Measurements from ENCODE around the gene SOX8.

The SOX8 gene

DNA sequence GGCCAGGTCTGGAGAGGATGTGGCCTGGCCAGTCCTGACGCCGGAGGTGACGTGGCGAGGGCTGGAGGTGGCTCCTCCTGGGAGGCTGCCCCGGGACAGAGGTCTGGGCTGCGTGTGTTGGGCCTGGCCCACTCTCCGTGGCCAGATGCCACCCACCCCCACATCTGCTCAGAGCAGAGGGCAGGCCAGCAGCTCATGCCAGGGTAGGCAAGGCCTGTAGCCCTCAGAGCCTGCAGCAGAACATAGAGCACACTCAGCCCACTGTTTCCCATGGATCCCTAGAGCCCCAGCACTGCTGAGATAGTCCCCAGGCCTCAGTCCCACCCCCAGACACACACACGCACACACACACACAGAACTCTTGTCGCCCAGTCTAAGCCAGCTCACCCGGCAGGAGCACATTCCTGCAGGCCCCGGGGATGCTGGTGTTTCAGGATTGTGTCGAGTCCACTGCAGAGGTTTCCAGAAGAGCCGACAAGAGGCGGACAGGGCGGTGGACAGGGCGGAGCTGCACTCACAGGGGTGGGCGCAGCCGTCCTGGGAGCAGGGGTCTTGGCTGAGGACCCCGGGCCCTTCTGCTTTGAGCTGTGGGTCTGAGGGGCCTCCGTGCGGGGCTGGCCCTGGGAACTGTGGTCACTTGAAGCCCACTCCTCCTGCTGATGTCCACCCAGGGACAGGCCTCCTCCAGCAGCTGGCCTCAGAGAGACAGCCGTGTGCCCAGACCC, 33.4 kb downstream of the SOX8 start:
- no peak overlapping the region for H3K4me3 ChIP-seq (ENCODE audit: control insufficient read depth, low read depth, low read length)
- TF ChIP-seq, protein P1, sequence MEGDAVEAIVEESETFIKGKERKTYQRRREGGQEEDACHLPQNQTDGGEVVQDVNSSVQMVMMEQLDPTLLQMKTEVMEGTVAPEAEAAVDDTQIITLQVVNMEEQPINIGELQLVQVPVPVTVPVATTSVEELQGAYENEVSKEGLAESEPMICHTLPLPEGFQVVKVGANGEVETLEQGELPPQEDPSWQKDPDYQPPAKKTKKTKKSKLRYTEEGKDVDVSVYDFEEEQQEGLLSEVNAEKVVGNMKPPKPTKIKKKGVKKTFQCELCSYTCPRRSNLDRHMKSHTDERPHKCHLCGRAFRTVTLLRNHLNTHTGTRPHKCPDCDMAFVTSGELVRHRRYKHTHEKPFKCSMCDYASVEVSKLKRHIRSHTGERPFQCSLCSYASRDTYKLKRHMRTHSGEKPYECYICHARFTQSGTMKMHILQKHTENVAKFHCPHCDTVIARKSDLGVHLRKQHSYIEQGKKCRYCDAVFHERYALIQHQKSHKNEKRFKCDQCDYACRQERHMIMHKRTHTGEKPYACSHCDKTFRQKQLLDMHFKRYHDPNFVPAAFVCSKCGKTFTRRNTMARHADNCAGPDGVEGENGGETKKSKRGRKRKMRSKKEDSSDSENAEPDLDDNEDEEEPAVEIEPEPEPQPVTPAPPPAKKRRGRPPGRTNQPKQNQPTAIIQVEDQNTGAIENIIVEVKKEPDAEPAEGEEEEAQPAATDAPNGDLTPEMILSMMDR (conservative IDR thresholded peaks at IDR 0.05; ENCODE audit: control insufficient read depth, insufficient read depth, low read depth, low read length), result no peak
- no peak for DNase-seq (ENCODE audit: low read depth)

DNA sequence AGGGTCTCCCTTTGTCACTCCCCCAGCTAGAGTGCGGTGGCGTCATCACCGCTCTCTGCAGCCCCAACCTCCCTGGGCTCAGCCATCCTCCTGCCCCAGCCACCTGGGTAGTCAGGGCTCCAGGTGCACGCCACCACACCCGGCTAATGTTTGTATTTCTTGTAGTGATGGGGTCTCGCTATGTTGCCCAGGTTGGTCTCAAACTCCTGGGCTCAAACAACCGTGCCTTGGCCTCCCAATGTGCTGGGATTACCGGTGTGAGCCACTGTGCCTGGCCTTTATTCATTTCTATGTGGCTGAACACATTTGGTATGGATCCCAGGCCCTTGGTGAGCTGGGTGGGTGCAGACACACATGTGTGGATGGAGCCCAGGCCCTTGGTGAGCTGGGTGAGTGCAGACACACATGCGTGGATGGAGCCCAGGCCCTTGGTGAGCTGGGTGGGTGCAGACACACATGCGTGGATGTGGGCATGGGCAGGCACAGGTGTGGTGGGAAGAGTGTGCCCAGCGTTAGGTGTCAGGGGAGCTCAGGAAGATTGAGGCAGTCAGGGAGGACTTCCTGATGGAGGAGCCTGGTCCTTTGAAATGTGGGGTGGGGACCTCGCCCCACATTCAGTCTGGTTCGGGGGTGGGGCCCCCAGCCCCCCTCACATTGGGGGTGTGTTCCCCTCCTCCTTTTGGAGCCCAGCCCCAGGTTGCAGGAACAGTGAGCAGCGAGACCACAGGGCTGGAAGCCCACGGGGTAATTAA, 37.1 kb downstream of the SOX8 start:
- TF ChIP-seq, protein P1 (conservative IDR thresholded peaks at IDR 0.05; ENCODE audit: control insufficient read depth, insufficient read depth, low read depth, low read length), result no peak
- no peak for DNase-seq (ENCODE audit: low read depth)
- no peak overlapping the region for H3K4me3 ChIP-seq (ENCODE audit: control insufficient read depth, low read depth, low read length)

- DNase-seq (ENCODE audit: low read depth), result peak; percentile 3
- H3K4me3 ChIP-seq (ENCODE audit: control insufficient read depth, low read depth, low read length), result no peak overlapping the region
- TF ChIP-seq, protein P1 (conservative IDR thresholded peaks at IDR 0.05; ENCODE audit: control insufficient read depth, insufficient read depth, low read depth, low read length), result no peak
These were observed 37.9 kb downstream of the SOX8 start for GRCh38 chr16:1019231-1020090.

- TF ChIP-seq, protein P1 (conservative IDR thresholded peaks at IDR 0.05; ENCODE audit: control insufficient read depth, insufficient read depth, low read depth, low read length), result no peak
- DNase-seq (ENCODE audit: low read depth), result no peak
- H3K4me3 ChIP-seq (ENCODE audit: control insufficient read depth, low read depth, low read length), result no peak overlapping the region
These were observed 38.5 kb downstream of the SOX8 start for GRCh38 chr16:1020091-1020399.

DNA sequence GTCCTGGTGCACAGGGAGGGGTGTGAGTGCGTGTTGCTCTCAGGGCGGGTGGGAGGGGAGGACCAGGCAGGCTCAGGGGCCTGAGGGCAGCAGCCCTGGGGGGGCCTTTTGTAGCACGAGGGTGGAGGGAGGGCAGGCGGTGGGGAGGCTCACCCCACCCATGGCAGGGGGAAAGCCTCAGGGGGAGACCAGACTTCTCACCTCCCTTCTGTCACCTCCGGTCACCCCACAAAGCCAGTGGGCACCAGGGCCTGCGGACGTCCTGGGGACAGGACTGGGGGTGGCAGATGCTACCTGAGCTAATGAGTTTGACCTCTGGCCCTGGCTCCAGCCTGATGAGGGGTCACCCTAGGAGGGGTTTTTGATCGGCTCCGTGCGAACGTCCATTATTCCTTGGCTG, 39.0 kb downstream of the SOX8 start:
- TF ChIP-seq, protein P1 (conservative IDR thresholded peaks at IDR 0.05; ENCODE audit: control insufficient read depth, insufficient read depth, low read depth, low read length), result no peak
- no peak for DNase-seq (ENCODE audit: low read depth)
- H3K4me3 ChIP-seq (ENCODE audit: control insufficient read depth, low read depth, low read length), result no peak overlapping the region

- TF ChIP-seq, protein P1 (conservative IDR thresholded peaks at IDR 0.05; ENCODE audit: control insufficient read depth, insufficient read depth, low read depth, low read length), result no peak
- H3K4me3 ChIP-seq (ENCODE audit: control insufficient read depth, low read depth, low read length), result no peak overlapping the region
- DNase-seq (ENCODE audit: low read depth), result no peak
These were observed 40.1 kb downstream of the SOX8 start for GRCh38 chr16:1021553-1022160.
